PC-9 (cell line): ENCODE measurements around the gene MT1HL1.

Experiments used
- EZH2 ChIP-seq: fragments of 200-600 bp; sonication (generic); IDR thresholded peaks from 2 replicates; pipeline ENCODE4 v1.8.0; 2017; ENCODE audit warnings: antibody characterized with exemption, low read depth
- TF ChIP-seq, protein P1 (sequence below): fragments of 200-600 bp; sonication (generic); conservative IDR thresholded peaks from 2 replicates; pipeline ENCODE4 v1.6.1; 2017; ENCODE audit warnings: mixed run types, antibody characterized with exemption, mild to moderate bottlenecking, moderate library complexity

DNA sequence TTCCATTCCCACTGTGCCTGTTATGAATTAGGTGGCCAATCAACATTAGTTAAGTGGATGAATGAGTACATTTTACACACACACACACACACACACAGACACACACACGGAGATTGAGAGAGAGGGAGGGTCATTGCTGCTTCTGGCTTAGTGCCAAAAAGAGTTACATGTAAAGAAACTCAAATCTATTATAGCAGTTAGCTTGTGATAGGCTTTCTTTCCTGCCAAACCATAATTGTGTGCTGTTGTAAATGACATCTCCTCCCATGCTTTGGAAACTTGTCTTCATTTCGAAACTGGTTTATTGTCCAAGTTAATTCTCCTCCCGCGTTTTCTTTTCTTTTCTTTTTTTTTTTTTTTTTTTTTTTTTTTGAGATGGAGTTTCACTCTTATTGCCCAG is 1.4 kb upstream of the MT1HL1 start:
- TF ChIP-seq EZH2 = no peak
- TF ChIP-seq, protein P1, sequence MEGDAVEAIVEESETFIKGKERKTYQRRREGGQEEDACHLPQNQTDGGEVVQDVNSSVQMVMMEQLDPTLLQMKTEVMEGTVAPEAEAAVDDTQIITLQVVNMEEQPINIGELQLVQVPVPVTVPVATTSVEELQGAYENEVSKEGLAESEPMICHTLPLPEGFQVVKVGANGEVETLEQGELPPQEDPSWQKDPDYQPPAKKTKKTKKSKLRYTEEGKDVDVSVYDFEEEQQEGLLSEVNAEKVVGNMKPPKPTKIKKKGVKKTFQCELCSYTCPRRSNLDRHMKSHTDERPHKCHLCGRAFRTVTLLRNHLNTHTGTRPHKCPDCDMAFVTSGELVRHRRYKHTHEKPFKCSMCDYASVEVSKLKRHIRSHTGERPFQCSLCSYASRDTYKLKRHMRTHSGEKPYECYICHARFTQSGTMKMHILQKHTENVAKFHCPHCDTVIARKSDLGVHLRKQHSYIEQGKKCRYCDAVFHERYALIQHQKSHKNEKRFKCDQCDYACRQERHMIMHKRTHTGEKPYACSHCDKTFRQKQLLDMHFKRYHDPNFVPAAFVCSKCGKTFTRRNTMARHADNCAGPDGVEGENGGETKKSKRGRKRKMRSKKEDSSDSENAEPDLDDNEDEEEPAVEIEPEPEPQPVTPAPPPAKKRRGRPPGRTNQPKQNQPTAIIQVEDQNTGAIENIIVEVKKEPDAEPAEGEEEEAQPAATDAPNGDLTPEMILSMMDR = no peak
